Endothelial cell of umbilical vein (primary cell): ENCODE measurements around the gene NRP2. TPM values are rescaled to one million over a fixed set of nuclear protein-coding genes. Genes with fewer than 3 reads are reported as not detected.

ENCODE experiments used
- BruUV-seq: library from RNA; stranded (reverse); fragments of 400-500 nt; replicated peaks from 2 replicates; lab custom pipeline; 2021; lab: Mats Ljungman, UMichigan
- CTCF ChIA-PET: fragments of 300-600, 350-600 bp; sonication (Branson Sonifier 250); formaldehyde crosslinking; loops from one replicate; lab custom pipeline; 2021; ENCODE audit warnings: antibody characterized with exemption, inconsistent platforms; lab: Charles Lee
- POLR2A ChIA-PET: fragments of 300-600, 350-600 bp; sonication (Branson Sonifier 250); formaldehyde crosslinking; loops from one replicate; lab custom pipeline; 2021; ENCODE audit warnings: antibody characterized with exemption, inconsistent platforms; lab: Charles Lee
- DNase-seq: peaks from one replicate; pipeline ENCODE4 v3.0.0-alpha.2; 2011; ENCODE audit warnings: low read depth, low spot score
- FAIRE-seq: peaks from 2 replicates; lab custom pipeline; 2011; peaks lifted over from hg19 to GRCh38; lab: Jason Lieb, UNC
- H2AFZ ChIP-seq: 2 replicates; pipeline ENCODE4 v1.6.0; 2012; ENCODE audit warnings: low read depth, low read length, control low read depth, inconsistent platforms
- H3K27ac ChIP-seq: 2 replicates; pipeline ENCODE4 v1.5.1; 2011; ENCODE audit warnings: low read depth, mild to moderate bottlenecking, control low read depth, low read length, moderate library complexity; ENCODE audit not compliant: insufficient read depth
- H3K27me3 ChIP-seq, 2 experiments: 2 replicates each; pipeline versions ENCODE4 v1.6.0 to v1.6.1; 2011; ENCODE audit warnings: low read length in 2 of 2, mixed read lengths in 1 of 2; ENCODE audit not compliant: control insufficient read depth in 2 of 2, insufficient read depth in 2 of 2
- H3K36me3 ChIP-seq, 2 experiments: 2 replicates in 1 of 2; 3 replicates in 1 of 2; pipeline ENCODE4 v1.5.1; 2011; ENCODE audit warnings: low read length in 2 of 2, mild to moderate bottlenecking in 1 of 2, moderate library complexity in 1 of 2; ENCODE audit not compliant: control insufficient read depth in 2 of 2, insufficient read depth in 2 of 2; ENCODE audit errors: extremely low read depth in 1 of 2
- H3K4me1 ChIP-seq: 3 replicates; pipeline ENCODE4 v1.5.1; 2011; ENCODE audit warnings: mild to moderate bottlenecking, low read length; ENCODE audit not compliant: control insufficient read depth, insufficient read depth; ENCODE audit errors: extremely low read depth
- H3K4me2 ChIP-seq: 2 replicates; pipeline ENCODE4 v1.6.1; 2011; ENCODE audit warnings: low read length, control low read depth, mixed read lengths; ENCODE audit not compliant: insufficient read depth
- H3K4me3 ChIP-seq, 3 experiments: fragments of 200-600 bp in 1 of 3; sonication (generic), shearing (Covaris generic) in 1 of 3; replicated peaks in 1 of 3; 2 replicates each; pipeline ENCODE4 v1.5.1; 2011 to 2016; ENCODE audit warnings: control low read depth in 3 of 3, low read length in 3 of 3, mild to moderate bottlenecking in 2 of 3, inconsistent platforms in 1 of 3, low read depth in 1 of 3, moderate library complexity in 1 of 3; ENCODE audit not compliant: insufficient read depth in 1 of 3
- H3K79me2 ChIP-seq: 2 replicates; pipeline ENCODE4 v1.6.0; 2012; ENCODE audit warnings: low read length, inconsistent platforms; ENCODE audit not compliant: control insufficient read depth, insufficient read depth
- H3K9ac ChIP-seq: replicated peaks from 2 replicates; pipeline ENCODE3; 2011; ENCODE audit warnings: low read length, control low read depth; ENCODE audit not compliant: insufficient read depth; ENCODE audit errors: extremely low read depth
- H3K9me1 ChIP-seq: replicated peaks from 3 replicates; pipeline ENCODE4 v1.6.0; 2011; ENCODE audit warnings: mild to moderate bottlenecking, low read length; ENCODE audit not compliant: control insufficient read depth, insufficient read depth; ENCODE audit errors: extremely low read depth
- H3K9me3 ChIP-seq: replicated peaks from 2 replicates; pipeline ENCODE4 v1.5.1; 2012; ENCODE audit warnings: low read length, inconsistent platforms; ENCODE audit not compliant: control insufficient read depth, insufficient read depth
- H4K20me1 ChIP-seq: replicated peaks from 2 replicates; pipeline ENCODE3; 2011; ENCODE audit warnings: mild to moderate bottlenecking, low read length; ENCODE audit not compliant: control insufficient read depth, insufficient read depth; ENCODE audit errors: extremely low read depth
- EZH2 ChIP-seq: IDR thresholded peaks from 2 replicates; pipeline ENCODE4 v1.6.1; 2012; ENCODE audit warnings: borderline replicate concordance, low read depth, mild to moderate bottlenecking, moderate library complexity, low read length, inconsistent platforms; ENCODE audit not compliant: severe bottlenecking
- FOS ChIP-seq: IDR thresholded peaks from 2 replicates; pipeline ENCODE4 v1.6.1; 2011; ENCODE audit warnings: mild to moderate bottlenecking, low read length, moderate library complexity, borderline replicate concordance; ENCODE audit not compliant: insufficient read depth
- GATA2 ChIP-seq: IDR thresholded peaks from 2 replicates; pipeline ENCODE4 v1.7.0; 2011; ENCODE audit warnings: low read depth, mild to moderate bottlenecking, moderate library complexity, mixed read lengths, low read length; ENCODE audit not compliant: insufficient read length, insufficient read depth
- JUN ChIP-seq: IDR thresholded peaks from 2 replicates; pipeline ENCODE4 v1.6.1; 2011; ENCODE audit warnings: borderline replicate concordance, low read depth; ENCODE audit not compliant: insufficient read length, insufficient read depth
- MYC ChIP-seq: IDR thresholded peaks from one replicate; pipeline ENCODE4 v1.6.1; 2011; ENCODE audit warnings: mild to moderate bottlenecking, low read depth, low read length
- POLR2A ChIP-seq: IDR thresholded peaks from 2 replicates; pipeline ENCODE4 v1.6.1; 2012; ENCODE audit warnings: low read depth, mild to moderate bottlenecking, control low read depth, low read length
- POLR2AphosphoS5 ChIP-seq: IDR thresholded peaks from 2 replicates; pipeline ENCODE4 v1.6.1; 2012; ENCODE audit warnings: low read depth, mild to moderate bottlenecking, control low read depth, low read length, moderate library complexity; ENCODE audit not compliant: insufficient read depth
- dilution Hi-C: fragments of 300-500 bp; cut with MboI; formaldehyde crosslinking; loops from one replicate; pipeline ENCODE4 v1.15.0; 2019; ENCODE audit warnings: low sequenced_read_pairs; ENCODE audit not compliant: extremely low pct_ligation_motif_present
- intact Hi-C: fragments of 100-400 bp; cut with micrococcal nuclease; formaldehyde crosslinking; loops from one replicate; pipeline ENCODE4 v1.10.0; 2022
- polyA plus RNA-seq, 4 experiments: library from polyadenylated mRNA; depleted of rRNA in 3 of 4; stranded (reverse) in 3 of 4; unstranded in 1 of 4; fragments of >200 nt; gene quantifications; 2 replicates each; pipeline versions ENCODE4 v1.2.1 to v1.2.3, GENCODE V29; 2011 to 2012; ENCODE audit warnings: missing spikeins in 1 of 4
- total RNA-seq: library from RNA; stranded (reverse); gene quantifications from 2 replicates; pipeline ENCODE4 v1.2.3, GENCODE V29; 2021
- TF ChIP-seq, protein P1 (sequence below), 2 donors: IDR thresholded peaks; 1 replicate in 1 of 2; 2 replicates in 1 of 2; pipeline ENCODE4 v1.5.1; 2011; ENCODE audit warnings: low read length in 2 of 2, mild to moderate bottlenecking in 2 of 2, moderate library complexity in 2 of 2, control low read depth in 1 of 2, inconsistent platforms in 1 of 2, low read depth in 1 of 2; ENCODE audit not compliant: insufficient read depth in 1 of 2; ENCODE audit errors: extremely low read depth in 1 of 2
- TF ChIP-seq, protein P2 (sequence below): IDR thresholded peaks from 2 replicates; pipeline ENCODE4 v1.6.1; 2011; ENCODE audit not compliant: insufficient read depth, insufficient read length

Gene NRP2
- total and polyA plus RNA-seq, 2 donors (not counting 3 experiments of a cell fraction or from before 2014, with no cell fraction given): 160 to 240 TPM

DNA sequence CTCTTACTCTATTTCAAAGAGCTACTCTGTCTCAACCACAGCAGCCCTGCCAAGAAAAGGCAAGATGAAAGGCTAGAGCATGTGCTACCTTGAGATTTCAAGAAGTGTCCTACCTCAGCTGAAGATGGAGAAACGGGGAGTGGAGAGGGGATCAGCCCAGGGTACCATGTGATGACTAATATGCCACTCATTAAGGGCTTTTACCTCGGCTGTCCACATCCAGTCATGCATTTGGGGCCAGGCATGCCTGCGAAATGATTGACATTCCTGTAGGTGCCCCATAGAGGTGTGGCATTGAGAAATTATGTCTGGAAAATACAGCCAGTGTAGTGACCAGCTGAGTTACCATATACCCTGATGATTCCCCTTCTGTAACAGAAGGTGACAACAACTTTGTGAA, 96.1 kb downstream of the NRP2 start:
- H2AFZ ChIP-seq: no peak overlapping the region
- dilution Hi-C loops: no loop called here
- no TSS peak for BruUV-seq
- no peaks in the 10 kb centered on the region for H3K27me3 ChIP-seq
- no peak for DNase-seq
- H3K36me3 ChIP-seq: peaks cover 0 to 10% of the 10 kb centered on the region in 2 experiments
- H3K4me2 ChIP-seq: no peak overlapping the region
- H3K79me2 ChIP-seq: no peaks in the 10 kb centered on the region
- peaks cover 9% of the 10 kb centered on the region for H3K4me1 ChIP-seq
- intact Hi-C loops: no loop called here
- TF ChIP-seq JUN: no peak
- TF ChIP-seq, protein P1, sequence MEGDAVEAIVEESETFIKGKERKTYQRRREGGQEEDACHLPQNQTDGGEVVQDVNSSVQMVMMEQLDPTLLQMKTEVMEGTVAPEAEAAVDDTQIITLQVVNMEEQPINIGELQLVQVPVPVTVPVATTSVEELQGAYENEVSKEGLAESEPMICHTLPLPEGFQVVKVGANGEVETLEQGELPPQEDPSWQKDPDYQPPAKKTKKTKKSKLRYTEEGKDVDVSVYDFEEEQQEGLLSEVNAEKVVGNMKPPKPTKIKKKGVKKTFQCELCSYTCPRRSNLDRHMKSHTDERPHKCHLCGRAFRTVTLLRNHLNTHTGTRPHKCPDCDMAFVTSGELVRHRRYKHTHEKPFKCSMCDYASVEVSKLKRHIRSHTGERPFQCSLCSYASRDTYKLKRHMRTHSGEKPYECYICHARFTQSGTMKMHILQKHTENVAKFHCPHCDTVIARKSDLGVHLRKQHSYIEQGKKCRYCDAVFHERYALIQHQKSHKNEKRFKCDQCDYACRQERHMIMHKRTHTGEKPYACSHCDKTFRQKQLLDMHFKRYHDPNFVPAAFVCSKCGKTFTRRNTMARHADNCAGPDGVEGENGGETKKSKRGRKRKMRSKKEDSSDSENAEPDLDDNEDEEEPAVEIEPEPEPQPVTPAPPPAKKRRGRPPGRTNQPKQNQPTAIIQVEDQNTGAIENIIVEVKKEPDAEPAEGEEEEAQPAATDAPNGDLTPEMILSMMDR (IDR thresholded peaks at IDR 0.05; ENCODE audit: extremely low read depth in 1 of 2, insufficient read depth in 1 of 2, low read depth in 1 of 2, low read length in 2 of 2): no peak
- no peak for TF ChIP-seq POLR2A
- TF ChIP-seq POLR2AphosphoS5: no peak
- TF ChIP-seq EZH2: no peak
- no peak for TF ChIP-seq MYC
- TF ChIP-seq GATA2: no peak
- TF ChIP-seq FOS: no peak
- TF ChIP-seq, protein P2, sequence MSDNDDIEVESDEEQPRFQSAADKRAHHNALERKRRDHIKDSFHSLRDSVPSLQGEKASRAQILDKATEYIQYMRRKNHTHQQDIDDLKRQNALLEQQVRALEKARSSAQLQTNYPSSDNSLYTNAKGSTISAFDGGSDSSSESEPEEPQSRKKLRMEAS: no peak
- H3K9me1 ChIP-seq: no peaks in the 10 kb centered on the region
- FAIRE-seq: no peak
- H3K27ac ChIP-seq: no peak overlapping the region
- H3K9ac ChIP-seq: no peak overlapping the region
- ChIA-PET CTCF (interaction anchor here (1.0 to 1.2 kb wide), 2 partner anchors 35 to 147 kb away, joined by 3 to 4 read pairs; no protein-coding TSS in a partner anchor), POLR2A (no interaction called here)
- H4K20me1 ChIP-seq: no peaks in the 10 kb centered on the region
- no peaks in the 10 kb centered on the region for H3K9me3 ChIP-seq
- H3K4me3 ChIP-seq: no peak overlapping the region
